T47D (cell line): ENCODE results near the gene NPHP1.
"Not testable (repeated sequence)": the region's sequence is repeated elsewhere in the genome, so short reads cannot be mapped to it uniquely, and the experiment has no call there.

Experiments used
- DNase-seq, 2 experiments: peaks; one replicate each; pipeline versions ENCODE4 v3.0.0 to v3.0.0-alpha.2; 2011 to 2012; ENCODE audit warnings: low read depth in 1 of 2, low spot score in 1 of 2
- JUND ChIP-seq: IDR thresholded peaks from 2 replicates; pipeline ENCODE4 v1.6.1; 2012; ENCODE audit warnings: low read depth
- in situ Hi-C: cut with HindIII; loops from 2 replicates; pipeline ENCODE4 v1.10.0; 2016; ENCODE audit warnings: low sequenced_read_pairs, low pct_unique_long_range_greater_than_20kb

The NPHP1 gene

GRCh38 chr2:110101901-110102803 lies 102.7 kb downstream of the NPHP1 start:
- no peak for TF ChIP-seq JUND
- in situ Hi-C loops = no loop called here
- no peak for DNase-seq

GRCh38 chr2:110101280-110101844 lies 103.5 kb downstream of the NPHP1 start:
- no peak for TF ChIP-seq JUND
- in situ Hi-C loops = no loop called here
- no peak for DNase-seq

GRCh38 chr2:110100880-110101279 lies 103.9 kb downstream of the NPHP1 start:
- in situ Hi-C loops, DNase-seq: not testable (repeated sequence)

DNA sequence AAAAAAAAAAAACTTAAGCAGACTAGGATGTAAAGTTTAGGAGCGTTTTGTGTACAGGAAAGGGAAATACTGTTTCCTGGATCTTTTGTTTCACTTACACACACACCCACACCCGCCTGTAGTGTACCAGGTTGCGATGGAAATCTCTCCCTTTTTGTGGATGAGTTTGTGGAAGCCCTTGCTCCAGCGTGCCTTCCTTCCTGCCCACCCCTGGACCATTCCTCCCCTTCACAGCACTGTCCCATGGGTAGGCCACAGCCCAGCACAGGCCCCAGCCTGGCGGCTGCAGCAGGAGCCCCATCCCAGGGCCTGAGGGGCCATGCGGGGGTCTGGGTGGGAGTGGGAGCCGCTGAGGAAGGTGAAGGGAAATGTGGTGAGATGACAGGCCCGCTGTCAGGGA lies 104.3 kb downstream of the NPHP1 start:
- no peak for TF ChIP-seq JUND
- DNase-seq = no peak
- in situ Hi-C loops = no loop called here

DNA sequence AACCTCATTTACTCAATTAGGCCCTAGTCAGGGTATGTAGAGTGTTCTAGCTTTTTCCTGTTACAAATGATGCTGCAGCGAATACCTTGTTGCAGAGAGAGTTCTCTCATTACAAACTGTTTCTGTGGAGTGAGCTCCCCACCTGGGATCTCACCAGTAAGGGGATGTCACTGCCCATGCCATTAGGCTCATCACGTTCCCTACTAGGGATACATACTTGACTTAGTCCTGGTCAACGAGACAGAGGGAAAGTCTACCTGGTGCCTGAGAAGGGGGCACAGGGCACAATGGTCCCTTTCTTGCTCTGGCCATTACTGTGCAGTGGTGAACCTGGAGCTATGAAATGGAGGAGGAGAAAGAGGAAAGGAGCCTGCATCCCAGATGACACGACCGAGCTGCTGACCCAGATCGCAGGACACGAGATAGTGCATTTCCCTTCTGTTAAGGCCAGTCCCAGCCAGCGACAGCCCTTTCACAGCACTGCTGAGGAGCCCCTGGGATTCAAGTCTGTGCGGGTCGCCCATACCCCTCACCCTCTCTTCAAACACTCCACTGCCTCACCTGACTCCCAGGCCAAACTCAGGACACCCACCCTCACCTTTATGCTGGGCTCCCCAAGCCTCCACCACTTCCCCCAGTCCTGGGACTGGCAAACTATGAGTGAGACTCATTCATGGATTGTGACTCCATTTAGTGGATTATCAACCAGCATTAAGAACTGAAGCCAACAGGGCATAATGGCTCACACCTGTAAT lies 105.2 kb downstream of the NPHP1 start:
- no peak for DNase-seq
- TF ChIP-seq JUND = no peak
- in situ Hi-C loops = no loop called here

GRCh38 chr2:110099038-110099425 lies 105.8 kb downstream of the NPHP1 start:
- TF ChIP-seq JUND = no peak
- no peak for DNase-seq
- in situ Hi-C loops = no loop called here

GRCh38 chr2:110097506-110098220 lies 107.2 kb downstream of the NPHP1 start:
- in situ Hi-C loops = no loop called here
- no peak for DNase-seq
- no peak for TF ChIP-seq JUND

DNA sequence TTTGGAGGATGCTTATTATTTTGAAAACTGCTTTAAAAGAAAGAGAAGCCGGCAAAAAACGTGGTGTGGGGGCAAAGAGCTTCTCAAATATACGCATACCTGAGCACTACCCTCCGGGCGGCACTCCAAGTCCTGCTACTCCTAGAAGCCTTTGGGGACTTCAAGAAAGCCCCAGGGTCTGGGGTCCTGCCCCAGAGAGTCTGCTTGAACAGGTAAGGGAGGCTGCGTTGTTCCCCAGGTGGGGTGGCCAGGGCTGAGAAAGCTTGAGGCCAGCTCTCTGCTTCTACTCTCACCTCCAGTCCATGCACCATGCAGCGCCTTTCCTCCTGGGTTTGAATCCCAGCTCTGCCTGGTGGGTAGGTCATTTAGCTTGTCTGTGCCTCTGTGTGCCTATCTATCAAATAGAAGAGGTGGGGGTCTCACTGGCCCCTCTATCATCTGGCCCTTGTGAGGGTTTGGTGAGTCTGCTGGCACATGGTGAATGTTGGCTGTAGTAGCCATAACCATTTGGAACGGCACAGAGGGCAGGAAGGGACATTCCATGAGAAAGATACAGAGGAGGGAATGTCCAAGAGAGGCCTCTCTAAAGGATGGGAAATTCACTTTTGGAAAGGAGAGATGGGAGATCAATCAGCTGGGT lies 108.7 kb downstream of the NPHP1 start:
- DNase-seq = no peak
- no peak for TF ChIP-seq JUND
- in situ Hi-C loops = no loop called here

GRCh38 chr2:110094884-110095534 lies 109.8 kb downstream of the NPHP1 start:
- in situ Hi-C loops, DNase-seq: not testable (repeated sequence)

- DNase-seq = not testable (repeated sequence)
These were observed 110.9 kb downstream of the NPHP1 start for GRCh38 chr2:110093924-110094323.

GRCh38 chr2:110090164-110090563 lies 114.6 kb downstream of the NPHP1 start:
- DNase-seq, in situ Hi-C loops: not testable (repeated sequence)

More at GRCh38 chr2:110093924-110094323, 110.9 kb downstream of the NPHP1 start:
- in situ Hi-C loops = not testable (repeated sequence)

DNA sequence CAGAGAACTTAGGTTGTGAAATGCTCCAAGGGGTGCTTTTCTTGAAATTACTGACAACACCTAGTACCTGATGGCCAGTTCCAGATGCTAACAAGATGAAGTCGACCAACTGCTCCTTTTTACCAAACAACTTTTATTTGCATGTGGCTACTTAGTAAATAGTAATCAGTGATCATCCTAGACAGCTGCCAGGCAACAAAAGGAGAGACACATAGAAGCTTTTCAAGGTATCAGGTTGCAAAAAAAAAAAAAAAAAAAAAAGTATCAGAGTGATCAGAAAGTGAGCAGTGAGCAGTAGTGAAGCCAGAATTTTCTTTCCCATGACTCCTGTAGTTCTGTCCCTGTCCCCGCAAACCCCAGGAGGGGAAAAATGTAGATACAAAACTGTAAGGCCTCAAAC lies 121.1 kb downstream of the NPHP1 start:
- in situ Hi-C loops, DNase-seq: not testable (repeated sequence)

GRCh38 chr2:110083162-110083561 lies 121.7 kb downstream of the NPHP1 start:
- DNase-seq, in situ Hi-C loops: not testable (repeated sequence)

DNA sequence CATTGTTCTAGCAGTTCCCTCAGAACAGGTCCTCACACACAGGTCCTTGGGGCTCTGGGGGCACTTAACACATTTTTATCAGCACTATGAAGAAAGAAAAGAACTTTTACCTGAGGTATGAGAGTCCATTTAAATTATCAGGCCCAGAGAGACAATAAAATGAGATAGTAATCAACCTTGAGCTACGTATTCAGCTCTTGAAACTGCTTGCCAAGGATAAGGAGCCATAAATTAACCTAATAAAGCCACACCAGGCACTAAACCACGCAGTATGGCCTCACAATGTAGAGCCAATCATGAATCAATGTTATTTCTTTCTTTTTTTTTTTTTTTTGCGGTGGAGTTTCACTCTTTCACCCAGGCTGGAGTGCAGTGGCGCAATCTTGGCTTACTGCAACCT lies 126.7 kb downstream of the NPHP1 start:
- DNase-seq, in situ Hi-C loops: not testable (repeated sequence)

DNA sequence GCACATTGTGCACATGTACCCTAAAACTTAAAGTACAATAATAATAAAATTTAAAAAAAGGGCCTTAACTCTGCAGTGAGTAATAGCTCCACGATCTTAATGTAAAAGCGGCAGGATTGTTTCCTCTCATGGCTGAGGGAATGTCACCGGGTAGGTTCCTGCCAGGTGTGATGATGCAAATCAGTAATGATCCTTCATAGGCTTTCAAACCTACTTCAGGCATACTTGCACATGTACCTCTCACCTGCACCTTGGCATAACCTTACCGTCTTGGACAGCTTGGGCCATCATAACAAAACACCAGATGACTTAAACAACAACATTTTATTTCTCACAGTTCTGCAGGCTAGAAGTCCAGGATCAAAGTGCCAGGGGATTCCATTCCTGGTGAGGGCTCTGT lies 128.9 kb downstream of the NPHP1 start:
- DNase-seq, in situ Hi-C loops: not testable (repeated sequence)
